ENCODE measurements around the gene ELAVL1.

DNA sequence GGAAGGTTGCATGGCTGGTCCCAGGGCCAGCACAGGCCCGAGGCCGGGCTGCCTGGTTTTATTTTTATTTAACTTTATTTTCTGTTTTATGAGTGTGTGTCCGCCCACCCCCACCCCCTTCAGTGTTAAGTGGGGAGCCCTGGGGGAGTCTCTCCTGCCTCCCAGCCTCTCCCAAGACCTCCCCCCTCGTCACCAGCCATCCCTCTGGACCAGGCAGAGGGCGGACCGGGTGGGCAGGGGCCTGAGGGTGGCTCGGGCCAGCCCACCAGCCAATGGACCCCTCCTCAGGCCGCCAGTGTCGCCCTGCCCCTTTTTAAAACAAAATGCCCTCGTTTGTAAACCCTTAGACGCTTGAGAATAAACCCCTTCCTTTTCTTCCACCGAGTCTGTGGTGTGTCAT lies 91.3 kb downstream of the ELAVL1 start:
- no peak for TF ChIP-seq BHLHE40 (IDR thresholded peaks at IDR 0.05; ENCODE audit: borderline replicate concordance)
- no peak for TF ChIP-seq TARDBP (IDR thresholded peaks at IDR 0.05)
- no peak for TF ChIP-seq ZNF384 (IDR thresholded peaks at IDR 0.05)
- TF ChIP-seq FOXM1 (IDR thresholded peaks at IDR 0.05; ENCODE audit: borderline replicate concordance): no peak
- TF ChIP-seq SUZ12 (IDR thresholded peaks at IDR 0.05): no peak
- TF ChIP-seq FOXA1 (IDR thresholded peaks at IDR 0.05): no peak
- no peak for TF ChIP-seq LEF1 (IDR thresholded peaks at IDR 0.05; ENCODE audit: borderline replicate concordance)
- TF ChIP-seq ELF4 (IDR thresholded peaks at IDR 0.05): no peak
- no peak for TF ChIP-seq HDGF (IDR thresholded peaks at IDR 0.05; ENCODE audit: borderline replicate concordance)
- no peak for TF ChIP-seq NFRKB (IDR thresholded peaks at IDR 0.05)
- no peak for TF ChIP-seq ARNT (IDR thresholded peaks at IDR 0.05)
- TF ChIP-seq SP1 (IDR thresholded peaks at IDR 0.05): no peak

Data from HEK293T (cell line).